SH-SY5Y (cell line): Measurements from ENCODE around the gene SIL1.

ENCODE experiments used
- GATA2 ChIP-seq: IDR thresholded peaks from 2 replicates; pipeline ENCODE4 v1.6.1; 2011; ENCODE audit warnings: mild to moderate bottlenecking, low read depth, low read length
- GATA3 ChIP-seq: IDR thresholded peaks from 2 replicates; pipeline ENCODE4 v1.6.1; 2011; ENCODE audit warnings: low read depth, mild to moderate bottlenecking, low read length, moderate library complexity

DNA sequence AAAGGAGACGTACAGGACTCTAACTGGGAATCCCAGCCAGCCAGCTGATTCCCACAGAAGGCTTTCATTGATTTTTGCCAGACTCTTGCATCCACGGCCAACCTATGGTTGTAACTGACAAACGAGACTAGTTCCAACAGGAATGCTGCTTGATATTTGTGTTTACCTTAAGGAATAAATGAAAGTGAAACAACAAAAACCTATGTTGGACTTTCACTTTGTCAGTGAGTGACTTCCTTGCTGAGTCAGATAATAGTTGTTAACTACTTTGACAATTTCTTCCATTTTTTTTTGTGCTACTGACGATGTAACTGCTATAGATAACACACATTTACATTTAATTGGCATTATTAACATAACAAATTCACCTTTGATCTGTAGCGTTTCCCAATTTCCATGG, 259.6 kb downstream of the SIL1 start:
- TF ChIP-seq GATA3 (no peak), GATA2 (no peak)
